HEK293T (cell line): ENCODE measurements around the gene NEGR1.

Source experiments
- CTCF ChIA-PET: fragments of 350-600 bp; formaldehyde crosslinking; extraction: SDS; loops from one replicate; lab custom pipeline; 2021; ENCODE audit warnings: antibody characterized with exemption, inconsistent platforms; lab: Yijun Ruan, JAX
- POLR2A ChIA-PET: fragments of 350-600 bp; formaldehyde crosslinking; extraction: SDS; loops from one replicate; lab custom pipeline; 2020; ENCODE audit warnings: antibody characterized with exemption, inconsistent platforms; lab: Yijun Ruan, JAX
- DNase-seq: peaks from one replicate; pipeline ENCODE4 v3.0.0; 2012; ENCODE audit warnings: mixed read lengths; ENCODE audit errors: extremely low spot score
- ARNT ChIP-seq: fragments of 450-650 bp; IDR thresholded peaks from 2 replicates; pipeline ENCODE4 v1.6.1; 2017; ENCODE audit warnings: mild to moderate bottlenecking
- BHLHE40 ChIP-seq: fragments of 450-650 bp; IDR thresholded peaks from 2 replicates; pipeline ENCODE4 v1.6.1; 2016; ENCODE audit warnings: mild to moderate bottlenecking, moderate library complexity, borderline replicate concordance
- CTBP1 ChIP-seq: fragments of 450-650 bp; IDR thresholded peaks from 2 replicates; pipeline ENCODE4 v1.6.1; 2016; ENCODE audit warnings: borderline replicate concordance
- ELF4 ChIP-seq: fragments of 450-650 bp; IDR thresholded peaks from 2 replicates; pipeline ENCODE4 v1.6.1; 2017; ENCODE audit warnings: antibody characterized with exemption
- FOXA1 ChIP-seq: fragments of 450-650 bp; IDR thresholded peaks from 2 replicates; pipeline ENCODE4 v1.6.1; 2016; ENCODE audit warnings: mild to moderate bottlenecking
- FOXK2 ChIP-seq: fragments of 450-650 bp; IDR thresholded peaks from 2 replicates; pipeline ENCODE4 v1.6.1; 2016; ENCODE audit warnings: mild to moderate bottlenecking
- FOXM1 ChIP-seq: fragments of 450-650 bp; IDR thresholded peaks from 2 replicates; pipeline ENCODE4 v1.6.1; 2017; ENCODE audit warnings: mild to moderate bottlenecking, borderline replicate concordance
- HDGF ChIP-seq: fragments of 450-650 bp; IDR thresholded peaks from 2 replicates; pipeline ENCODE4 v1.6.1; 2017; ENCODE audit warnings: antibody characterized with exemption, borderline replicate concordance
- L3MBTL2 ChIP-seq: fragments of 450-650 bp; conservative IDR thresholded peaks from 2 replicates; pipeline ENCODE4 v1.6.1; 2016; ENCODE audit warnings: mild to moderate bottlenecking
- LEF1 ChIP-seq: fragments of 450-650 bp; IDR thresholded peaks from 2 replicates; pipeline ENCODE4 v1.6.1; 2017; ENCODE audit warnings: mild to moderate bottlenecking, borderline replicate concordance
- NFRKB ChIP-seq: fragments of 450-650 bp; IDR thresholded peaks from 2 replicates; pipeline ENCODE4 v1.6.1; 2016; ENCODE audit warnings: mild to moderate bottlenecking, moderate library complexity
- PKNOX1 ChIP-seq: fragments of 450-650 bp; IDR thresholded peaks from 2 replicates; pipeline ENCODE4 v1.6.1; 2016
- SP1 ChIP-seq: fragments of 450-650 bp; IDR thresholded peaks from 2 replicates; pipeline ENCODE4 v1.6.1; 2017
- SUZ12 ChIP-seq: fragments of 450-650 bp; IDR thresholded peaks from 2 replicates; pipeline ENCODE4 v1.6.1; 2016; ENCODE audit warnings: mild to moderate bottlenecking
- TARDBP ChIP-seq: fragments of 450-650 bp; IDR thresholded peaks from 2 replicates; pipeline ENCODE4 v1.6.1; 2016
- ZNF384 ChIP-seq: fragments of 450-650 bp; IDR thresholded peaks from 2 replicates; pipeline ENCODE4 v1.6.1; 2016

NEGR1 gene

GRCh38 chr1:71522721-71523120 lies 759.6 kb downstream of the NEGR1 start:
- ChIA-PET POLR2A (no interaction called here), CTCF (no interaction called here)
- TF ChIP-seq NFRKB (no peak), FOXK2 (no peak), BHLHE40 (no peak), CTBP1 (no peak), L3MBTL2 (no peak)
- no peak for DNase-seq

- peak; percentile 28 for DNase-seq
- ChIA-PET CTCF (no interaction called here), POLR2A (no interaction called here)
- TF ChIP-seq FOXK2 (no peak), HDGF (no peak), CTBP1 (no peak), BHLHE40 (no peak), L3MBTL2 (no peak), FOXM1 (no peak), NFRKB (no peak), SP1 (no peak), ZNF384 (no peak), ELF4 (no peak), LEF1 (no peak), FOXA1 (no peak), SUZ12 (no peak), ARNT (no peak), PKNOX1 (no peak), TARDBP (no peak)
Measured at GRCh38 chr1:71521655-71522264, 760.6 kb downstream of the NEGR1 start.

- POLR2A ChIA-PET, result no interaction called here
Measured at GRCh38 chr1:71511505-71511904, 770.8 kb downstream of the NEGR1 start.

GRCh38 chr1:71510725-71511124 lies 771.6 kb downstream of the NEGR1 start:
- ChIA-PET CTCF (no interaction called here), POLR2A (no interaction called here)
- TF ChIP-seq BHLHE40, result no peak
- no peak for TF ChIP-seq LEF1
- no peak for DNase-seq

More at GRCh38 chr1:71511505-71511904, 770.8 kb downstream of the NEGR1 start:
- no peak for DNase-seq
- CTCF ChIA-PET, result no interaction called here
- no peak for TF ChIP-seq FOXM1
- TF ChIP-seq TARDBP, result no peak

GRCh38 chr1:71509051-71509595 lies 773.2 kb downstream of the NEGR1 start:
- TF ChIP-seq L3MBTL2, result no peak
- no peak for TF ChIP-seq NFRKB
- TF ChIP-seq ELF4, result no peak
- TF ChIP-seq TARDBP, result no peak
- TF ChIP-seq CTBP1, result no peak
- no peak for TF ChIP-seq LEF1
- no peak for TF ChIP-seq FOXM1
- TF ChIP-seq ZNF384, result no peak
- TF ChIP-seq FOXK2, result no peak
- no peak for TF ChIP-seq PKNOX1
- no peak for TF ChIP-seq BHLHE40
- no peak for TF ChIP-seq HDGF
- ChIA-PET POLR2A (no interaction called here), CTCF (no interaction called here)
- DNase-seq, result no peak

GRCh38 chr1:71502006-71502405 lies 780.3 kb downstream of the NEGR1 start:
- ChIA-PET CTCF (no interaction called here), POLR2A (no interaction called here)
- no peak for TF ChIP-seq FOXA1
- TF ChIP-seq LEF1, result no peak
- no peak for TF ChIP-seq FOXK2
- TF ChIP-seq HDGF, result no peak
- no peak for TF ChIP-seq SUZ12
- TF ChIP-seq TARDBP, result no peak
- no peak for TF ChIP-seq NFRKB
- TF ChIP-seq BHLHE40, result no peak
- TF ChIP-seq ARNT, result no peak
- TF ChIP-seq FOXM1, result no peak
- no peak for TF ChIP-seq L3MBTL2
- no peak for TF ChIP-seq ELF4
- no peak for TF ChIP-seq PKNOX1
- no peak for TF ChIP-seq CTBP1
- TF ChIP-seq ZNF384, result no peak
- no peak for TF ChIP-seq SP1
- no peak for DNase-seq

GRCh38 chr1:71498542-71498941 lies 783.8 kb downstream of the NEGR1 start:
- ChIA-PET POLR2A (no interaction called here), CTCF (no interaction called here)
- no peak for DNase-seq
- TF ChIP-seq SP1, result no peak
- TF ChIP-seq ZNF384, result no peak
- TF ChIP-seq ELF4, result no peak
